Peyer's patch (tissue), 4 donors: ENCODE data around the gene MEG3.

ENCODE experiments used
- CTCF ChIP-seq, 6 experiments: fragments of 450-650 bp in 4 of 6; fragments of 200-600 bp in 2 of 6; sonication (generic) in 1 of 6; IDR thresholded peaks; one replicate each; pipeline ENCODE4 v1.5.1; 2017 to 2019; ENCODE audit warnings: antibody characterized with exemption in 6 of 6, mild to moderate bottlenecking in 3 of 6, moderate library complexity in 1 of 6
- POLR2A ChIP-seq, 2 donors: fragments of 450-650 bp; IDR thresholded peaks; one replicate each; pipeline ENCODE4 v1.5.1; 2017; ENCODE audit warnings: antibody characterized with exemption in 2 of 2, mild to moderate bottlenecking in 2 of 2, moderate library complexity in 2 of 2

GRCh38 chr14:100822013-100822412 lies 3.9 kb upstream of the MEG3 start:
- TF ChIP-seq CTCF (IDR thresholded peaks at IDR 0.05) (no peak), POLR2A (IDR thresholded peaks at IDR 0.05) (no peak)
